ENCODE results near the gene CDK17. TPM values are rescaled to one million over a fixed set of nuclear protein-coding genes. Genes with fewer than 3 reads are reported as not detected.

CDK17 gene
- 87.8 and 96.3 TPM in 2 replicates for total RNA-seq
- total RNA-seq (2013): 56.1 TPM
- polyA plus RNA-seq: 15.6 and 24.4 TPM in 2 replicates
- polyA minus RNA-seq: 55.9 and 68.0 TPM in 2 replicates

DNA sequence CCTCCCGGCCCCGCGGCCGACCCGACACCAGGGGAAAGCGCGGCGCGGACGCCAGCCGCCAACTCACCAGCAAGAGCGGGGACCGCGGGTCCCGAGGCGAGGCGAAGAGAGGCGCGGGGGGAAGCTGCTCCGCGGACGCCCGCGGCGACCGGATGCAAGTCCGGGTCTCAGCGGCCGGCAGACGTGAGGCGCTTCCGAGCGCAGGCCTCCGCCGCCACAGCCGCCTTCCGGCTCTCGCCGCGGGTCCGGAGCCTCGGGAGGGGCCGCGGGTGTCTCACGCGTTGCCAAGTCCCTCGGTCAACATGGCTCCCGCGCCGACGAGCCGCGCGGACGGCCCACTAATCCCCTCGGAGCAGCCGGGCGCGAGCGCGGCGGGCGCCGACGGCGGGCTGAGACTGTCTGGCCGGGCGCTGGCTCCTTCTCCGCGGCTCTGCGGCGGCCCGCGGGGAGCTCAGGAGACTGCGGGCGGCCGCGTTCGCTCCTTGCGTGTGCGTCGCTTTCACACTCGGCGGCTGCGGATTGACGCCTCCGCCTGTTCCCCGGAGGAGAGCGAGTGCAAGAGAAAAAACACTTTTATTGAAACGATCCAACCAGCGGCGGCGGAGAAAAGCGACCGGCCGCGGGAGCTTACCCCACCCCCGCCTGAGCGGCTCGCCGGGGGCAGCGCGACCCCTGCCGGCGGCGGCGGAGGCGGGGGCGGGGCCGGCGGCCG is at the start of gene CDK17:
Gene CDK17 (minus strand): TSS at position 521 of the 712 bp plus-strand sequence. CDS start 65,603 bp downstream, outside the sequence.
- no peaks in the 10 kb centered on the region for H3K36me3 ChIP-seq (replicated peaks in 1 of 2; ENCODE audit: control extremely low read depth in 1 of 2, control insufficient read depth in 1 of 2, extremely low read depth in 1 of 2, insufficient read depth in 2 of 2, low read length in 1 of 2)
- peaks cover 34% of the 10 kb centered on the region for H4K20me1 ChIP-seq (ENCODE audit: control insufficient read depth, insufficient read depth, low read length, poor library complexity, severe bottlenecking)
- CTCF ChIA-PET: interaction anchor here (0.7 to 4.7 kb wide), 31 partner anchors 7 to 379 kb away, joined by 3 to 37 read pairs (median 4); partner anchors contain the start of gene CFAP54
- H3K9me3 Mint-ChIP-seq (ENCODE audit: insufficient read depth): no peaks in the 10 kb centered on the region
- peak within 1 kb of the TSS; percentile 78 for H3K4me2 ChIP-seq (replicated peaks; ENCODE audit: low read depth, low read length, poor library complexity, severe bottlenecking)
- under 1% methylated on average over 105 of the region's 112 CpGs for WGBS (ENCODE audit: insufficient coverage)
- no peaks in the 10 kb centered on the region for H3K9me3 ChIP-seq (ENCODE audit: control extremely low read depth in 1 of 3, control insufficient read depth in 2 of 3, insufficient read depth in 1 of 3, low read length in 2 of 3)
- H3K4me1 ChIP-seq (ENCODE audit: control insufficient read depth in 2 of 2, insufficient read depth in 2 of 2, low read length in 2 of 2): peaks cover 21 to 28% of the 10 kb centered on the region in 2 donors
- POLR2A ChIA-PET: interaction anchor here (0.7 to 2.4 kb wide), 9 partner anchors 8 to 364 kb away, joined by 3 to 13 read pairs (median 3); partner anchors contain the start of genes CFAP54 and LTA4H
- peak within 1 kb of the TSS; percentile 77 to 99 for H3K27ac ChIP-seq (ENCODE audit: low read length in 2 of 2)
- H2AFZ ChIP-seq (ENCODE audit: insufficient read depth, low read depth, low read length, poor library complexity, severe bottlenecking): peak within 1 kb of the TSS; percentile 77
- H3K4me3 ChIP-seq (ENCODE audit: control extremely low read depth in 1 of 5, extremely low read depth in 1 of 5, insufficient read depth in 1 of 5, low read depth in 2 of 5, low read length in 4 of 5): peak within 1 kb of the TSS; percentile 73 to 98 (median 86)
- no peak for TF ChIP-seq EZH2 (IDR thresholded peaks at IDR 0.05; ENCODE audit: borderline replicate concordance, insufficient read depth, low read depth, low read length, poor library complexity, severe bottlenecking)
- TF ChIP-seq, protein P1, sequence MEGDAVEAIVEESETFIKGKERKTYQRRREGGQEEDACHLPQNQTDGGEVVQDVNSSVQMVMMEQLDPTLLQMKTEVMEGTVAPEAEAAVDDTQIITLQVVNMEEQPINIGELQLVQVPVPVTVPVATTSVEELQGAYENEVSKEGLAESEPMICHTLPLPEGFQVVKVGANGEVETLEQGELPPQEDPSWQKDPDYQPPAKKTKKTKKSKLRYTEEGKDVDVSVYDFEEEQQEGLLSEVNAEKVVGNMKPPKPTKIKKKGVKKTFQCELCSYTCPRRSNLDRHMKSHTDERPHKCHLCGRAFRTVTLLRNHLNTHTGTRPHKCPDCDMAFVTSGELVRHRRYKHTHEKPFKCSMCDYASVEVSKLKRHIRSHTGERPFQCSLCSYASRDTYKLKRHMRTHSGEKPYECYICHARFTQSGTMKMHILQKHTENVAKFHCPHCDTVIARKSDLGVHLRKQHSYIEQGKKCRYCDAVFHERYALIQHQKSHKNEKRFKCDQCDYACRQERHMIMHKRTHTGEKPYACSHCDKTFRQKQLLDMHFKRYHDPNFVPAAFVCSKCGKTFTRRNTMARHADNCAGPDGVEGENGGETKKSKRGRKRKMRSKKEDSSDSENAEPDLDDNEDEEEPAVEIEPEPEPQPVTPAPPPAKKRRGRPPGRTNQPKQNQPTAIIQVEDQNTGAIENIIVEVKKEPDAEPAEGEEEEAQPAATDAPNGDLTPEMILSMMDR (IDR thresholded peaks at IDR 0.05): no peak
- intact Hi-C loops (cut with micrococcal nuclease): loop anchor here (1.0 to 10.0 kb wide), 8 partner anchors 53 to 535 kb away; partner anchors contain the start of genes LTA4H and NEDD1
- ATAC-seq (ENCODE audit: low read depth) (peak; percentile 73), DNase-seq (peak; percentile 95)
- no peaks in the 10 kb centered on the region for H3K27me3 ChIP-seq (replicated peaks in 1 of 4; ENCODE audit: control extremely low read depth in 1 of 4, control insufficient read depth in 3 of 4, insufficient read depth in 4 of 4, low read length in 3 of 4)
- H3K27me3 Mint-ChIP-seq: no peaks in the 10 kb centered on the region
- peaks cover 44% of the 10 kb centered on the region for H3K79me2 ChIP-seq (ENCODE audit: control insufficient read depth, insufficient read depth, low read length)
- H3K4me1 Mint-ChIP-seq: peaks cover 54% of the 10 kb centered on the region
- H3K4me3 Mint-ChIP-seq: peak within 1 kb of the TSS; percentile 95
- H3K27ac Mint-ChIP-seq: peak within 1 kb of the TSS; percentile 98
- H3K9ac ChIP-seq (ENCODE audit: low read length): peak within 1 kb of the TSS; percentile 71

DNA sequence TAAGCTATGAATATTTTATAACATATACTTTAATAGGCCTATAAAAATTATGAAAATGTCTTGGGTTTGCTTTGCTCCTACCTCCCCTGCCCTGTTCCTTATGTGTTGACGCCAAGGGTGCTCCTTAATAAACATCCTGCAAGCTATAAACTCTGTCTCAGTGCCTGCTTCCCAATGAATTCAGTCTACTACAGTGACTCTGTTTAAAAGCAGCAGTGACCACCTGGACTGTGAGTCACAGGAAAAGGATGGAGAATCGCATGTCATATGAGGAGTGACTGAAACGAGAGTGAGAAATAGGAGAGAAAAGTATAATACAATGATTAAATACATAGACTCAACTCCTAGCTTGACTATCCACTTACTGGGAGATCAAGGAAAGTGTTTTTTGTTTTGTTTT is 48.1 kb upstream of the CDK17 start:
- ChIA-PET POLR2A (no interaction called here), CTCF (interaction anchor here (1.2 to 3.0 kb wide), 2 partner anchors 9 to 69 kb away, joined by 4 to 9 read pairs; no protein-coding TSS in a partner anchor)
- H3K27ac Mint-ChIP-seq: no peak overlapping the region
- Histone ChIP-seq H3K9ac (ENCODE audit: low read length) (no peak overlapping the region), H3K79me2 (ENCODE audit: control insufficient read depth, insufficient read depth, low read length) (no peaks in the 10 kb centered on the region), H3K36me3 (replicated peaks in 1 of 2; ENCODE audit: control extremely low read depth in 1 of 2, control insufficient read depth in 1 of 2, extremely low read depth in 1 of 2, insufficient read depth in 2 of 2, low read length in 1 of 2) (no peaks in the 10 kb centered on the region), H3K4me2 (replicated peaks; ENCODE audit: low read depth, low read length, poor library complexity, severe bottlenecking) (no peak overlapping the region), H3K27ac (ENCODE audit: low read length in 2 of 2) (no peak overlapping the region), H3K4me3 (ENCODE audit: control extremely low read depth in 1 of 5, extremely low read depth in 1 of 5, insufficient read depth in 1 of 5, low read depth in 2 of 5, low read length in 4 of 5) (no peak overlapping the region), H3K9me3 (ENCODE audit: control extremely low read depth in 1 of 3, control insufficient read depth in 2 of 3, insufficient read depth in 1 of 3, low read length in 2 of 3) (peaks cover 0 to 1% (median 0%) of the 10 kb centered on the region in 3 donors), H3K27me3 (replicated peaks in 1 of 4; ENCODE audit: control extremely low read depth in 1 of 4, control insufficient read depth in 3 of 4, insufficient read depth in 4 of 4, low read length in 3 of 4) (no peaks in the 10 kb centered on the region), H4K20me1 (ENCODE audit: control insufficient read depth, insufficient read depth, low read length, poor library complexity, severe bottlenecking) (no peaks in the 10 kb centered on the region), H2AFZ (ENCODE audit: insufficient read depth, low read depth, low read length, poor library complexity, severe bottlenecking) (no peak overlapping the region), H3K4me1 (ENCODE audit: control insufficient read depth in 2 of 2, insufficient read depth in 2 of 2, low read length in 2 of 2) (peaks cover 13 to 14% of the 10 kb centered on the region in 2 donors)
- WGBS (ENCODE audit: insufficient coverage): 88% methylated on average over 1 of the region's 3 CpGs
- no peak for ATAC-seq (ENCODE audit: low read depth)
- peaks cover 15% of the 10 kb centered on the region for H3K4me1 Mint-ChIP-seq
- H3K27me3 Mint-ChIP-seq: no peaks in the 10 kb centered on the region
- intact Hi-C loops (cut with micrococcal nuclease): loop anchor here (5.0 kb wide), 1 partner anchor 39 kb away; the partner anchor contains the start of gene CFAP54
- DNase-seq: no peak
- no peak overlapping the region for H3K4me3 Mint-ChIP-seq
- no peaks in the 10 kb centered on the region for H3K9me3 Mint-ChIP-seq (ENCODE audit: insufficient read depth)
- TF ChIP-seq, protein P1 (IDR thresholded peaks at IDR 0.05): no peak
- TF ChIP-seq EZH2 (IDR thresholded peaks at IDR 0.05; ENCODE audit: borderline replicate concordance, insufficient read depth, low read depth, low read length, poor library complexity, severe bottlenecking): no peak

Data from B cell (primary cell).